Measurements from ENCODE around the gene LRP4.

The LRP4 gene

DNA sequence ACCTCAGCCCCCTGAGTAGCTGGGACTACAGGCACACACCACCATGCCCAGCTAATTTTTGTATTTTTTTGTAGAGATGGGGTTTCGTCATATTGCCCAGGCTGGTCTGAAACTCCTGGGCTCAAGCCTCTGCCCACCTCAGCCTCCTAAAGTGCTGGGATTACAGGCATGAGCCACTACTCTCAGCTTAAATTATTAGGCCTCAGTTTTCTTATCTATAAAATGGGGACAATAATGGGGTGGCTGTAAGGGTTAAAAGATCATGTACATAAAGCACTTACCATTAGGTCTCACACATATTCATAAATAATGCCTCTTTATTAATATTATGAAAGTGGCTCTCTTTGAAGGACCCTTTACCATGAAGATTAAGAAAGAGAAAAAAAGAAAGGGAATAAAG lies 40.8 kb downstream of the LRP4 start:
- no peak for DNase-seq (ENCODE audit: low spot score)
- TF ChIP-seq CTCF (IDR thresholded peaks at IDR 0.05; ENCODE audit: extremely low read depth, missing control alignments): no peak

- no peak for DNase-seq (ENCODE audit: low spot score)
- no peak for TF ChIP-seq CTCF (IDR thresholded peaks at IDR 0.05; ENCODE audit: extremely low read depth, missing control alignments)
These were observed 41.9 kb downstream of the LRP4 start for GRCh38 chr11:46876471-46876870.

GRCh38 chr11:46874586-46874985 lies 43.8 kb downstream of the LRP4 start:
- TF ChIP-seq CTCF (IDR thresholded peaks at IDR 0.05; ENCODE audit: extremely low read depth, missing control alignments): no peak
- DNase-seq (ENCODE audit: low spot score): no peak

GRCh38 chr11:46868912-46869311 lies 49.4 kb downstream of the LRP4 start:
- no peak for TF ChIP-seq CTCF (IDR thresholded peaks at IDR 0.05; ENCODE audit: extremely low read depth, missing control alignments)
- no peak for DNase-seq (ENCODE audit: low spot score)

- TF ChIP-seq CTCF (IDR thresholded peaks at IDR 0.05; ENCODE audit: extremely low read depth, missing control alignments): no peak
These were observed 53.0 kb downstream of the LRP4 start for GRCh38 chr11:46865340-46865739.

DNA sequence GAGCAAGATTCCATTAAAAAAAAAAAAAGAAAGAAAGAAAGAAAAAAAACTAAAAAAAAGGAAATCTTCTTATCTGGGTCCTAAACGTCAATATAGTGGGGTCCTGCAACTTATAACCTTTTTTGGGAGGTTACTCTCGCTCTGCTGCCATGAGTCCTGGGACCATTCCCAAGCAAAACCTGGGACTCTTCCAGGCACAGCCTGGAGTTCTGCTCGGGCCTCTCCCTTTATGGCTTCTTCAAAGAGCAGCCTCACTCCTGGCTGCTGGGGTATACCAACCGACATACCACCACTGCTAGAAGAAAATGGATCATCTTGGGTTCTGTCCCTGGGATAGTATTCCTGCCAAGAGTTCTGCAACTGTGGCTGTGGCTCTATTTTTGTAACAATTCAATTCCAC lies 58.1 kb downstream of the LRP4 start:
- no peak for TF ChIP-seq CTCF (IDR thresholded peaks at IDR 0.05; ENCODE audit: extremely low read depth, missing control alignments)
- DNase-seq (ENCODE audit: low spot score): no peak

More at GRCh38 chr11:46865340-46865739, 53.0 kb downstream of the LRP4 start:
- no peak for DNase-seq (ENCODE audit: low spot score)

DNA sequence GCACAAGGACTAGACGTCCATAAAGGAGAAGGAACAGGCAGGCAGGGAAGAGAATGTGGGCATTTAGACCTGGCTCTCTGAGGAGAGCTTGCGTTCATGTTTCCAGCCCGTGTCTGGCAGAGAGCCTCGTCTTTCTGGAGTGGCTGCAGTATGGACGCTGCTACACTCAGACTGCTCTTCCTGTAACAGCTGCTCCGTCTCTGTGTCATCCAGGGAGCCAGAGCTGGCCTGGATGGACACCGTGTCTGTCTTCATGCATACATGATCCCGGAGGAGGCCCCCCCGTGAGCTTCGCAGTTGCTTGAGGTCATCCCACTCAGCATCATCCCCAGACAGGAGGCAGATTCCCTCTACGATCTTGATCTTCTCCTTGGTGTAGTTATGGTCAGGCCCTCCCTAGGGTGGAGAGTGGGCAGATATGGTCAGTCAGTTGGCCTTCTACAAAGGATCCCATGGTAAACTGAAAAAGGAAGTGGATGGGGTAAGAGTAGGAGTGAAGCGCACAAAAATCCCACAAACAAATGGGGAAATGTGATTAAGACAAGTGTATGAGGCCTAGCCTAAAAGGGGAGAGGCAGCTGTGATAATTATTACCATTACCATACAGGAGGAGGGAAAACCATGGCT lies 59.3 kb downstream of the LRP4 start:
- DNase-seq (ENCODE audit: low spot score): no peak
- no peak for TF ChIP-seq CTCF (IDR thresholded peaks at IDR 0.05; ENCODE audit: extremely low read depth, missing control alignments)

Data from GM20000 (cell line).